DMS53 treated with DMSO at 0.1 percent for 48 hours (cell line): Measurements from ENCODE around the gene HAND1.

Source experiments
- DNase-seq: peaks from one replicate; lab custom pipeline; 2025; ENCODE audit not compliant: unreplicated experiment; lab: John Stamatoyannopoulos, UW

The HAND1 gene

DNA sequence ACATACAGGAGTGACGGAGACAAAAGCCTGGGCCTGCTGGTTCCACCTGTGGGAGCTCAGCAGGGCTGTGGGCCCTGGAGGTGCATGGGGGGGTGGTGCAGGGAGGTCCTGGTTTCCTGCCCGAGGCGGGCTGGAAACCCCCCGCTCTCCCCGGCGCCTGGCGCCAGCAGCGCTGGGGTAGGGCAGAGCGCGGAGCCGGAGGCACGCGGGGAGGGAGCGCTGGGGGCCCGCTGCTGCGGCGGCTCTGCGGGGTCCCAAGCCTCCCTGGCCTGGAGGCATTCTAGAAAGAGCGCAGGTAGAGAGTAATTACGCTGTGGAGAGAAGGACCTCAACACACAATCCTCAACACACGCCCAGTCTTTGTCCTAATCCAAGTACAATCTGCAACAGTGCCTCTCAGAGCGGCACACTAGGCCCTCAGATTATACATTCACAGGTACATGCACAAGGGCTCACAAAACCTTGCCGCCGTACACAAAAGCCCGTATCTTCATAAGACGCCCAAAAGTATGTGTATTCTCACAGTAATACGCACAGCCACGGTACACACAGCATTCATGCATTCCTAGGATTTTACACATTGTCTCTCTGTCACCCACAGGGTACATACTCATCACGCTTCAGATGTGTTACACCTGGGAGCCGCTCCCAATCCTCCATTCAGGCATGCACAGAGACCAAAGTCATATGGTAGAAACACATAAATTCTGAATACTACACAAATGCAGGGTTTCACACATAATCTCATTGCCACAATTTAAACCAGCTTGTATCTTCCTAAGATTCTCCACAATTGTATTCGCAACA lies 2.1 kb upstream of the HAND1 start:
- DNase-seq: no peak

DNA sequence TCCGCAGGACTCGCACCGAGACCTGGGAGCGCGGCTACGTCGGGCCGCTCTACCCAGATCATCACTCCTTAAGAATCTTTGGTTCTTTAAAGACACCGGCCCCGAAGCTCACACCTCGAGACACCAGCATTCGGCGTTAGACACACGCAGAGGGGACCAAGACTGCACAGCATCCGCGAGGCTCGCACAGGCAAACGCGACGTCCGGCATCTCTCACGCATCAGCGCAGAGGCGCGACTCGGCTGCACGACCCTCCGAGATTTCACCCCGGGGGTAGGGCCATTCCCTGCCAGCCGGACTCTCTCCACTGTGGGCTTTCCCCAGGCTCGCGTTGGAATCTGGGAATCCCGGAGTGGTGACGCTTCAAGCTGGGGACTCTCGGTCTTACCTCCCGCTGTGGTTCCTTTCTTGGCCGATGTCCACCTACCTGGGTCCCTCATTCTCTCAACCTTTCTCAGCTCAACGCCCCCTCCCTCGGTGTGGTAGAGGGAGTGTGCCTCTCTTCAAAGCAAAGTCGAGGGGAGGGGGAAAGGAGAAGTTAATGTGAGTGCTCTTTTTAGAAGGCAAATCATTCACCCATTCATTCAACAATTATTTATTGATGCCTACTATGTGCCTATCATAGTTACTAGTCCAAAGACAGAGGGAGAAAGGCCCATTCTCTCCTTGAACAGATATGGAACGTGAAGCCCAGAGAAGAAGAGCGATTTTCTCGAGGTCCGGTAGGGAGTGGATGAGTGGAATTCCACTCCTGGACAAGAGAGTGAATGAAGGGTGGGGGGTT lies 1.3 kb upstream of the HAND1 start:
- no peak for DNase-seq

DNA sequence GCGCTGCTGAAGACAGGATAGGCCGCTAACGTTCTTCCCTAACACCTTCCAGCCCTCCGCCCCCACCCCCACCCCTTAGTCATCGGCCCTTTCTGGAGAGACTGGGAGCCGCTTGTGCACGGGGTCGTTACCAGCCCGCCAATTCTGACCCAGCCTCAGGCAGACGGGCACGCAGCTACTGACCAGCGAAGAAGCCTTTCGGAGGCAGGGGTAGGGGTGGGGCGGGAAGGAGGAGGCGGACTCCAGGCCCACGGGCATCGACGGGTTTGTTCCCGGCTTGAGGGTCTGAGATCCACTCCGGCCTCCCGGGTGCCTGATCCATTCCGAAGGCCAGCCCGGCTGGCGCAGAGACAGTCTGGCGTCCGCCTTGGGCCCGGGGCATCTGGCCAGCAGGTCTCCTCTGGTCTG lies 729 bp upstream of the HAND1 start:
- no peak for DNase-seq

DNA sequence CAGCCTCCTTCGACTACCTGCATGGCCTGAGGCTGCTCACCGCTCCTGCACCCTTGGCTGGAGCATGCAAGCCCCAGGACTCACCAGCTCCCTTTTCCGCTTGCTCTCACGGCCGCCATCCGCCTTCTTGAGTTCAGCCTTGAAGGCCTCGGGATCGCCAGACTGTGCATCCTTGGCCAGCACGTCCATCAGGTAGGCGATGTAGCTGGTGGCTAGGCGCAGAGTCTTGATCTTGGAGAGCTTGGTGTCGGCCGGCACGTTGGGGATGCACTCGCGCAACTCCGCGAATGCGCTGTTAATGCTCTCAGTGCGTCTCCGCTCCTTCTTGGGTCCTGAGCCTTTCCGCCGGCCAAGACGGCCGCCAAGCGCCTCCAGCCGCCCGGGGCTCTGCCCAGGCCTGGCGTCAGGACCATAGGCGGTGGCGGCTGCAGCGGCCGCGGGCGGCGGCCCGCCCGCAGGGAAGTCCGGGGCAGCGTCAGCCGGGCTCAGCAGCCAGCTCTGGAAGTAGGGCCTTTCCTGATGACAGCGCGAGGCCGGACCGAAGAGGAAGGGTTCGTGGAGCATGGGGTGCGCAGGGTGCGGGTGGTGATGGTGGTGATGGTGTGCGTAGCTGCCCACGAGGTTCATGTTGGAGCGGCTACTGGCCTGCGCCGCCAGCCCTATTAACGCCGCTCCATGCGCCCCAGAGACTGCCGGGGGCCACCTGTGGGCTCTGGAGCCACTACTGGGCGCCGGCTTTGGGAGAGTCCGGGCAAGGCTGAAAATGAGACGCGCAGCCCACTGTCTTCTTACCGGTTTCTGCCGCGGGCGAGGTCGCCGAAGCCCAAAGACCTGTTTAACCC lies 424 bp downstream of the HAND1 start:
- no peak for DNase-seq

DNA sequence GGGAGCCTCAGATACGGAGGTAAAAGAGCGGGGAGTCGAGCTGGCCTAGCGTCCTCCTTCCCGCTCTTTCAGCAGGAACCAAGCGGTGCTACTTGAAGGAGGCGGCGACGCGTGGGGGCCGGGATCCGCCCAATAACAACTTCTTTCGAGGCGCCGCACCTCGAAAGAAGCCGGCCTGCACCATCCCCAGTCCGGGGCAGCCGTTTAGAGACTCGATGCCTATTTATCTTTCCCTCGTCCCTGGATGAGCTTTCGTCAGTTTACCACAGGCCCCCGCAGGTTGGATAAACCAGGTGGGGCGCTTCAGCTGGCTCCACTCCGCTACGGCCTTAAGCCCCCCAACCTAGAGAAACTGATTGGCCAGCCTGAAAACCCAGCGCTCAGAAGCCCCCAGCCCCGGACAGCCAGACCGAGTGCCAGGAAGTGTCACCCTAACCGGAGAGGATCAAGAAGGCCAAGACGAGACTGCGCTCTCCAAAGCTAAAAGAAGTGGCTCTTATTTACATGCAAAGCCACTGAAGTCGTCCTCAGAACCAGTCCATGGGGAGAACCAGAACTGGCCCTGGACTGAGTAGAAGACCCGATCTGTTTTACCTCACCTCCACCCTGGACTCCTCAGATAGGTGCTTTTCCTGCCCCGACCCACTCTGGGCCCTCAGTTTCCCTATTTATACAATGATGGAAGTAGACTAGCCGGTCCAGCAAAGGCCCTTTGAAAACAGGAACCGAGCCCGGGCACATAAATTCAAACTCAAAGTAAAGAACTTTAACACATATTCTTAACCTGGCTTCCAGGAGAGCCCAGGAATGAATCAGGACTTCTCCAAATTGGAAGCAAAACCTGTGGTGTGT lies 1.4 kb downstream of the HAND1 start:
- DNase-seq: no peak

DNA sequence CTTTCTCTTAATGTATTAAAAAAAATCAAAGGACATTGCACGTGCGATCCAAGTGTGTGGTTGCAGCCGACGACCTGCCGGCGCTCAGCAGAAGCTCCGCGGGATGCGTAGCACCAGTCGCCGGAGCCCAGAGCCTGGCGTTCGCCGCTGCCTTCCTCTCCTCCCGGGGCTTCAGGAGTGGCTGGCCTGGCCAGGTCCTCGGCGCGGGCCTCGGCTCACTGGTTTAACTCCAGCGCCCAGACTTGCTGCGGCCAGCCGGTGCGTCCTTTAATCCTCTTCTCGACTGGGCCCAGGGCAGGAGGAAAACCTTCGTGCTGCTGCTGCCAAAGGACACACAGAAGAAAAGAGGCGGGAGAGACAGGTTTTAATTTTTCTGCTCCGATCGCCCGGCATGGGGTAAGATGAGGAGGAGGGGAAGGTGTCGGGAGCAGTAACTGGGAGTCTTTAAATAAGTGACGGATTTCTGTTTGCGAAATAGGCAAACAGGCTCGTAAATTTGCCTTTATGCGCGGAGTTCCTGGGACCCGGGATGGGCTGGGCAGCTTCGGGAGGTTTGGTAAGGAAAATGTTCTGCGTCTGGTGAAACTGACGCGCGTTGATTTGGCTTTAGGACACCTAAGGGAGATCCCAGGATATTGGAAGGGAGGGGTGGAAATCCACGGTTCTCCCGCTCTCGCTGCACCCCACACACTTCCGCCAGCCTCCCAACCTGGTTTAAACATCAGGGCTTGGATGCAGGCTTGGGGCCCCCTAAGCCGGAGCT lies 2.3 kb downstream of the HAND1 start:
- no peak for DNase-seq

DNA sequence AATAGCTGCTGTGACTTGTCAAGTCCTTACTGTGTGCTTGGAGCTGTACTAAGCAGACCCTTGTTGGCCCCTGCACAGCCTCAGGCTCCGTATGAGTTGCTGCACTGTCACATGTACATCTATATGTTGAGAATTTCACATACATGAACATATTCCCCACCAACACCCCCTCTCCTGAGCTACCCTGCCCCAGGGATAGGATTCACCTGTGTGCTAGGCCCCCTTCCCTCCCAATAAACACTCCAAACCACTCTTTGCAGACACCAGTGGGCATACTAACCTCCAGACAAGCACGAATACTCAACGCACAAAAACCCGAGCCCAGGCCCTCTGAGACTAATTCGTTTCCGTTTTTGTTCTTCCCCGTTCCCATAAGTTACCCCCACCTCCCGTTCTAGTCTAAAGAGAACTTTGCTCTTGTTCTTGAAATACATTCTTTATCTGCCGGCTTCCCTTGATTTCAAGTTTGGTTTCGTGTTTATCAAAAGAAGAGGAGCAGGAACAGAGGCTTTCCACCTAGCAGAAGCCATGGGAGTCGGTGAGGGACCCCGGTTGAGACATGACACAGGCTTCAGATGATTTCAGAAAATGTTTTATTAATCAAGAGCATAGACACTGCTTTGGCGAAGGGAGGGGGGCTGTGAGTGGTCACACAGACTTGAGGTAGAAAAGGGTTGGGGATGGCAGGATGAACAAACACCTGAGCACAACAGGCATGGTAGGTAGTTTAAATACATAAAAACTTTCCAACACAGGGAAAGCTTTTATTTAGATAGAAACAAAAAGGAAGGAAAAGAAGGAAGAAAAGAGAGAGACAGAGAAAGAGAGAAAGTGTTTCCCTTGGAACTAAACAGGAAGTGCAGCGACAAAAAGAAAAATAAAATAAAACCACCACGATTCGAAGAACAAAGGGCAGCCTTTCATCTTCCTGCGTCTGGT lies 3.4 kb downstream of the HAND1 start:
- no peak for DNase-seq

DNA sequence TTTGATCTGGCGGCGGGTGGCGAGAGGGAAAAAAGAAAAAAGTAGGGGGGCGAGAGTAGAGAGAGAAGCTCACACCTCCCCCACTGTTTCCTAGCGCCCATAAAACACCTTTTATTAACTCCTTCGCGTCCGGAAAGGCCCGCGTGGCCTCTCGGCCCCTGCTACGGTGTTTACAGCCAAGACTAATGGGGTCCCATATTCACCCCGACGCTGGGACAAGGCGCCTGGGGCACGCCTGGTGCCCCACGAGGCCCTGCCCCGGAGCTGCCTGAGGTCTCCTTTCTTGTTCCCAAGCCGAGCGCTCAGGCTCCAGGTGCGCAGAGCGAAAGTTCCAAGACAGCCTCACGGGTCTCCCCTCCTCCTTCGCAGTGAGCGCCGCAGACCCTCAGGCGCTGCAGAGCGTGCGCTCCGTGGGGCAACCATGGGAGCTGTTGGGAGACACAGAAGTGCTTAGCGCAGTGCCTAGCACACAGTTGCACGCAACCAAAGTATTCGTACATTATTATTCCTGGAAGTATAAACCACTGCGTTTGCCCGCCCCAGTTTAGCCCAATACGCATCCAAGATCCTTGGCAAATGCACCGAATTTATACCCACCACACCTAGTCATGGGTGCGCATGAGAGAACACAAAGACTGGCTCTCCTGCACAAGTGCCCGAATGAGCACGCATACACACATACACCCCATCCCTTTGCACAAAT lies 4.3 kb downstream of the HAND1 start:
- no peak for DNase-seq

DNA sequence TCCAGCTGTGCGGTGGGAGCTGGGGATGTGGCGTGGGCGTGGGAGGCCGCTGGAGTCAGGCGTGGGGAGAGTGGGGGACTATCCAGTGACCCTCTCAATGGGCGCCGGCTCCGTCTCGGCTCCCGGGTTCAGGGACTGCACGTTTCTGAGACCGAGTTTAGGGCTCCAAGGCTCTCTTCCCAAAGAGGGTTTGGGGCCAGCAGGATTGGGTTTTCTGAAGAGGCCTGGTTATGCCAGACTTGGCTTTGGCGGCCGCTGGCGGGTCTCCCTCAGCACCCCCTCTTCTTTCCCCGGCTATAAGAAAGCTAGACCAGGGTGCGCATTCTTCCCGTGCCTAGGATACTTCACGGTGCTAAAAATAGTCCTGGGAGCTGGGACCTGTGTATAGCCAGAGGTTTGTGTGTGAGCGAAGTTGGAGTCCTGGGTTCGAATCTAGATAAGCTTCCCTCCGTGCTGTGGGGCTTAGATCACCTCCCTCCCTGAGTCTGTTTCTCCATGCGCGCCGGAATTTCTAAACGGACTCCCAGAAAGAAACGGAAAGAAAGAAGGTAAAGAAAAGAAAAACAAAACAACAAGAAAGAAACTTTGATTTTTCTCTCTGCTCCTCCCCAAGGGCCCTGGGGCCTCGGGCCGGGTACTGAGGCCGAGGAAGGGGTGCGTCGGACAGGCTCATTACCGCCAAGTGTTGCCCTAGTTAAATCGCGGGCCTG lies 5.0 kb downstream of the HAND1 start:
- no peak for DNase-seq

DNA sequence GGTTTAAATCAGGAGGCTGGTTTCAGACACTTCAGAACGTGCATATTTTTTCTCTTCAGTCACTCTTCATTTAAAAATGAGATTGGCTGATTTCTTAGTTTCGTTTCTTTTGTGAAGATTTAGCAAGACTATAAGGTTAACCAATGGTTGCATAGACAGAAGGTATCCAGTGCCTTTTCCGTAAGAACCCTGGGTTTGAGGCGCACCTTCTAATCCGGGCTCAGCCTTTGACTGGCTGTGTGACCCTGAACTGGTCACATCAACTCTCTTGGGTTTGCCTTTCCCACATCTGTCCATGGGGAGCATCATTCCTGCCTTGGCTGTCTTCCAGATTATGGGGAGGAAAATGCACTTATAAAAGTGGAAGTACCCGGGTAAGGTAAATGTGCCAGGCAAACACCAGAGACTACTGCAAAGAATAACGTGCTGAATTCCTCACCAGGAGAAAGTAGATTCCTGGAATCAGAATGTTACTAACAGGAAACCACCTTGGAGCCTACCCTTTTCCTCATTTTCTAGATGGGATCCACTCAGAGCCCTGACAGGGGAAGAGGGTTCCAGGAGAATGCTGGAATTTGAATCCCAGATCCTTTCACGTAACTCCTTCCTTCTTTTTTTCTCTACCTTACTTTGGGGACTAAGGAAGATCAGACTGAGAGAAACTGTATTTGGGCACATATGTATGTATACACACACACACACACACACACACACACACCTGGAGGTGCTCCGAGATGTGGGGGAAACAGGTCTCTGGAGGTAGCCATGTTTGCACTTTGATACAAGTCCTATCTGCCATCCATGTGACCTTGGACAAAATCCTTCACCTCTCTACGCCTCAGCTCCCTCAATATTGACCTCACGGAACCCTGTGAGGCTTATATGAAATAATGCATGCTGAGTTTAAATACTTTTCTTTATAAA lies 6.8 kb downstream of the HAND1 start:
- no peak for DNase-seq

DNA sequence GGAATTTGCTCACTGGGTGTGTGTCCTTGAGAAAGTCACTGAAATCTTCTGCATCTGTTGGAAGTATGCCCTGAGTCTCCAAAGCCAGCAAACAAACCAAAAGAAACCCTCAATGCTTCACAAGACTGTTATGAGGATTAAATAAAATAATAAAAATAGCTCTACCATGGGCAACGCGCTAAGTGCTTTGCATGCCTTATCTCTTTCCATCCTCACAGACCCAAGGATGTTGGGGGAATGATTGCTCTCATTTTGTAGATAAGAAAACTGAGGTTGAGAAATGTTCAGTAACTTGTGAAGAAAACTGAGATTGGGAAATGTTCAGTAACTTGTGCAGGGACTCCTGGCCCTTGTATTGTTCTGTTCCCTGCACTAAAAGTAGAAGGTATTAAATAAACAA lies 7.9 kb downstream of the HAND1 start:
- no peak for DNase-seq

DNA sequence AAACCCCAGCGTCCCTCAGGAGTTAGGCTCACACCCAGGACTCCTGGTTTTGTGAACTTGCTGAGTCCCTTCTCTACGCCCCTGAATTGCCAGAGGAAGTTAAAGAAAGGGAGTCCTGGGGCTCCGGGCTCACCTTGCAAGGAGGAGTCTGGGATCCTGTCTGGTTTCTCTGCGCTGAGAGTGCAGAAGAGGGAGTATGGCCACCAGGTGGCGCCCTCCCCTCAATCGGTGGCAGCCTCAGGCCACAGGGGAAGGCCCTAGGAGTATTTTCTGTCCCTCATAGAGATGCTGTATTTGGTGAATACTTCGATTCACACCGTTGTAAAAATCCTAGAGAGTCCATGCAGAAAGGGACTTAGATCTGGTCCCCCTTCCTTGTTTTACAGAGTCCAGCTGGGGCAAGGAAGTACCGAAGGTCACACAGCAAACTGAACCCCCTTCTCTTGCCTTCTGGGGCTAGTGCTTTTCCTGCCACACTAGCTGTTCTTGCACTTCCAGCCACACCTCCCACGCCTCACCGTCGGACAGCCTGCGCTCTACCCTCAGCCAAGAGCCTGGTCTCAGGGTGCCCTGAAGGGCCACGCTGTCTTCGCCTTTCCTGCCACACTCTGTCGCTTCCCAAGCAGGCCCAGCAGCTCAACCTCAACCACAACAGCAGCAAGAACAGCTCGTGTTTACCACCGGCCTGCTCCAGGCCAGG lies 10.2 kb downstream of the HAND1 start:
- peak; percentile 70 for DNase-seq

DNA sequence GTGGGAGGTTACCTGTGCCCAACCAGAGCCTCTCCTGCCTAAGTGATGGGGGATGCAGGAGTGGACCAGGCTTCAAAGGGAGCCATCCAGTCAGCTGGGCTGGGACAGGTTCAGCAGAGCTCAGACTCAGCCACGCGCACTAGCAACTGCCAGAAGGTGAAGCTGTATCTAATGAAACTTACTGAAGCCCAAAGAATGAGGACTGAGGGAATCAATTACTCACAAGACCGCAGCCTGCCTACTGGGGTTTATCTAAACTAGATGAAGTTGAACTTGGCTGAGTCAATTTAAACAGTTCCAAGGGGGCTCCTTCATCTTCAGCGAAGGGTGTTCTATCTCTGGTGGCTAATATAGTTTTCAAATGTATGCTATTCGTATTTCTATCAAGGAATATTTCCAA lies 11.4 kb downstream of the HAND1 start:
- no peak for DNase-seq

DNA sequence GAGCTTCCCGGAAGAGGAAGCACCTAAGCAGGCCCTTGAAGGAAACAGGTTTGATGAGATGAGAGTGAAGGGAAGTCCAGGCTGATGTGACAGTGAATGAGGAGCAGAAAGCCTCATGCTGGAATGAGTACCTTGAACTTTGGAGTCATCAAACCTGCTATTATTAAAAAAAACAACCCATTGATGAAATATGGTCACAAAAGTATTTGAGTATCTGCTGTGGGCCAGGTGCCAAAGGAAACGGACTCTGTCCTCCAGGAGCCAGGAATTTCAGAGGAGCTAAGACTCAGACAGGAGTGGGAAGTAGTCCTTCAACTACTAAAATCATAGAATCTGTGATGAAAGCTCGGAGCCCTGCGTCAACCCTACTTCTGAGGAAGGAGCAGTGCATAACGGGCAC lies 11.9 kb downstream of the HAND1 start:
- no peak for DNase-seq

DNA sequence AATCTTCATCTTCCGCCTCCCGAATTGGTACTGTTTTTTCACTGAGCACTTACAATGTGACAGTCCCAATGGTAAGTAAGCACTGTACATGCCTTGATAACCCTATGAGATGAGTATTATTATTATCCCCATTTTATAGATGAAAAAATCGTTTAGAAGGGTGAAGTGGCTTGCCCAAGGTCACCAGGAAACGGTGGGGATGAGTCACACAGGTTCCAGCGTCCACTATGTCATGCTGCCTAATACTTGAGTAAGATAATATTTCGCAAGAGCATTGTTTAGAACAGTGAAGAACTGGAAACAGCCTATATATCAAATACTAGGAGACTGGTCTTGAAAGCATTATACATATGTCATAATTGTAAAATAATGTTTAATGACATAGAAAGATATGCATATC lies 12.9 kb downstream of the HAND1 start:
- DNase-seq: peak; percentile 23

DNA sequence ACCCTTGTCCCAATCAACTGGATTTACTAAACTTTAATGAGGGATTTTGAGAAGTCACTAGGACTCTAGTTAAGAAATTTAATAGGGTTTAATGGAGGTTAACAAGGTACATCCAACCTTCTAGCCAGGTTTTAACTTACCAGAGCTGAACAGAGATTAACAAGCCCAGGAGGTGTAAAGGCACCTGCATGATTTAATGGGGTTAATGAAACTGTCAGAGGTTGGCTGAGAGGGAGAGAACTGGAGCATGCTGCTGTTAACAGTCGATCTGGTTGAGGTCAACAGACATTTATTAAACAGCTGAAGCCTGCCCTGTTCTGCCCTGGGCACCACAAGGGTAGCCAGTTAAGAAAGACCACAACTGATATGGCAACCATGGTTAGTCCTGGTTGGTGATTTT lies 13.6 kb downstream of the HAND1 start:
- DNase-seq: no peak
